ENCODE measurements around the gene DUSP11. TPM values are rescaled to one million over a fixed set of nuclear protein-coding genes. Genes with fewer than 3 reads are reported as not detected.
A peak's percentile ranks its signal among the peaks of the same experiment; 100 is the strongest.

The DUSP11 gene
- total and polyA plus RNA-seq, 2 of the 13 experiments (the other 11 are each of a cell fraction or from before 2014, with no cell fraction given), result 30.5 to 36.2 TPM

DNA sequence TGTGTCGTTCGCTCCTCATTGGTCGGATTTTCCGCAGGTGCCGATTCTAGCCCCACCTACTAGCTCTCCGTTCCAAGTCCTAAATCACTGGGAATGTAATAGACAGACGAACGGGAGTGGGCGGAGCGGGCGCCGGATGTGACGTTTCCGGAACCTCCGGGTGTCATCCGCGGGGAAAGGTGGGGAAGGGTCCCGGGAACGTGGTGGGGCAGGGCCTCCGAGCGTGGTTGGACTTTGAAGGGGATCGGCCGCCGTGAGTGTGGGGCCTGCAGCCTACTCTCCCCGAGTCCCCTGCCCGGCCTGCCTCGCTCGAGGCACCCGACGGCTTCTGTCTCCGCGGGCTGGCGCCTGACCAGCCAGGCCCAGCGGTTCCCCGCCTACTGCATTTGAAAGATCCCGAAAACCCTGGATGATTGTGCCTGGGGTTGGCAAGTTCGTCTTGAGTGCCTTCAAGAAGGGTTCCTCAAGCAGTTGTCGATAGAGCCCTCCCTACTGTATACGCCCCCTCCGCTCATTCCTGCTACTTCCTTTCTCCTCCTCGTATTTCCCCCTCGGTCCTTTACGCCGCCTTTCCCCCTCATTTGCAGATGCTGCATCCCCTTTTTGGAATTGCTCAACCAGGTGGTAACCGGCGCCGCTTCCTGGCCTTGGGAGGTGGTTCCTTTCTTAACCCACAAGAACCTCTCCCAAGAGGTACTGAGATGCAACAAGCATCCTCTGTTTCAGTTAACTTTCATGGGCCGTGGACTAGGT, 49.1 kb upstream of the DUSP11 start, which contains the start of gene STAMBP (continued):
- TF ChIP-seq, protein P1, sequence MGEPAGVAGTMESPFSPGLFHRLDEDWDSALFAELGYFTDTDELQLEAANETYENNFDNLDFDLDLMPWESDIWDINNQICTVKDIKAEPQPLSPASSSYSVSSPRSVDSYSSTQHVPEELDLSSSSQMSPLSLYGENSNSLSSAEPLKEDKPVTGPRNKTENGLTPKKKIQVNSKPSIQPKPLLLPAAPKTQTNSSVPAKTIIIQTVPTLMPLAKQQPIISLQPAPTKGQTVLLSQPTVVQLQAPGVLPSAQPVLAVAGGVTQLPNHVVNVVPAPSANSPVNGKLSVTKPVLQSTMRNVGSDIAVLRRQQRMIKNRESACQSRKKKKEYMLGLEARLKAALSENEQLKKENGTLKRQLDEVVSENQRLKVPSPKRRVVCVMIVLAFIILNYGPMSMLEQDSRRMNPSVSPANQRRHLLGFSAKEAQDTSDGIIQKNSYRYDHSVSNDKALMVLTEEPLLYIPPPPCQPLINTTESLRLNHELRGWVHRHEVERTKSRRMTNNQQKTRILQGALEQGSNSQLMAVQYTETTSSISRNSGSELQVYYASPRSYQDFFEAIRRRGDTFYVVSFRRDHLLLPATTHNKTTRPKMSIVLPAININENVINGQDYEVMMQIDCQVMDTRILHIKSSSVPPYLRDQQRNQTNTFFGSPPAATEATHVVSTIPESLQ (CRISPR knock-in tag; conservative IDR thresholded peaks at IDR 0.05), result no peak
- TF ChIP-seq SIX1 (CRISPR knock-in tag; IDR thresholded peaks at IDR 0.05; ENCODE audit: borderline replicate concordance) (peak; percentile 53; the same call in 1 of the 2 replicates), ZEB1 (IDR thresholded peaks at IDR 0.05; ENCODE audit: insufficient replicate concordance, low read depth) (peak; percentile 97), ATAD3A (CRISPR knock-in tag; IDR thresholded peaks at IDR 0.05) (no peak), U2AF2 (IDR thresholded peaks at IDR 0.05; ENCODE audit: low read depth, low read length) (no peak), MED1 (CRISPR knock-in tag; IDR thresholded peaks at IDR 0.05) (peak; percentile 47; the same call in 1 of the 2 replicates), ZNF20 (CRISPR knock-in tag; IDR thresholded peaks at IDR 0.05) (no peak), AHR (CRISPR knock-in tag; IDR thresholded peaks at IDR 0.05) (no peak), ISX (CRISPR knock-in tag; conservative IDR thresholded peaks at IDR 0.05) (no peak), ELF4 (CRISPR knock-in tag; IDR thresholded peaks at IDR 0.05; ENCODE audit: borderline replicate concordance) (peak; percentile 94), MTF1 (CRISPR knock-in tag; IDR thresholded peaks at IDR 0.05) (no peak), SOX13 (IDR thresholded peaks at IDR 0.05) (no peak), SOX13 (CRISPR knock-in tag; conservative IDR thresholded peaks at IDR 0.05 in 1 of 2, IDR thresholded peaks at IDR 0.05 in 1 of 2) (peak in 1 of 2 experiments; percentile 23; a peak in 1 of 4 replicates), ZNF619 (CRISPR knock-in tag; IDR thresholded peaks at IDR 0.05) (peak; percentile 73; the same call in 1 of the 2 replicates), ZNF616 (CRISPR knock-in tag; IDR thresholded peaks at IDR 0.05; ENCODE audit: low read depth) (0 out of 2 replicates have a peak, but pooled peaks have one; percentile 70), ZFAT (CRISPR knock-in tag; conservative IDR thresholded peaks at IDR 0.05) (no peak), ZNF441 (CRISPR knock-in tag; IDR thresholded peaks at IDR 0.05; ENCODE audit: borderline replicate concordance) (no peak), ZFP36L1 (CRISPR knock-in tag; IDR thresholded peaks at IDR 0.05) (no peak)
- TF ChIP-seq, protein P2, sequence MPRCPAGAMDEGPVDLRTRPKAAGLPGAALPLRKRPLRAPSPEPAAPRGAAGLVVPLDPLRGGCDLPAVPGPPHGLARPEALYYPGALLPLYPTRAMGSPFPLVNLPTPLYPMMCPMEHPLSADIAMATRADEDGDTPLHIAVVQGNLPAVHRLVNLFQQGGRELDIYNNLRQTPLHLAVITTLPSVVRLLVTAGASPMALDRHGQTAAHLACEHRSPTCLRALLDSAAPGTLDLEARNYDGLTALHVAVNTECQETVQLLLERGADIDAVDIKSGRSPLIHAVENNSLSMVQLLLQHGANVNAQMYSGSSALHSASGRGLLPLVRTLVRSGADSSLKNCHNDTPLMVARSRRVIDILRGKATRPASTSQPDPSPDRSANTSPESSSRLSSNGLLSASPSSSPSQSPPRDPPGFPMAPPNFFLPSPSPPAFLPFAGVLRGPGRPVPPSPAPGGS (CRISPR knock-in tag; IDR thresholded peaks at IDR 0.05), result peak; percentile 79; the same call in 1 of the 2 replicates
- TF ChIP-seq, protein P3, sequence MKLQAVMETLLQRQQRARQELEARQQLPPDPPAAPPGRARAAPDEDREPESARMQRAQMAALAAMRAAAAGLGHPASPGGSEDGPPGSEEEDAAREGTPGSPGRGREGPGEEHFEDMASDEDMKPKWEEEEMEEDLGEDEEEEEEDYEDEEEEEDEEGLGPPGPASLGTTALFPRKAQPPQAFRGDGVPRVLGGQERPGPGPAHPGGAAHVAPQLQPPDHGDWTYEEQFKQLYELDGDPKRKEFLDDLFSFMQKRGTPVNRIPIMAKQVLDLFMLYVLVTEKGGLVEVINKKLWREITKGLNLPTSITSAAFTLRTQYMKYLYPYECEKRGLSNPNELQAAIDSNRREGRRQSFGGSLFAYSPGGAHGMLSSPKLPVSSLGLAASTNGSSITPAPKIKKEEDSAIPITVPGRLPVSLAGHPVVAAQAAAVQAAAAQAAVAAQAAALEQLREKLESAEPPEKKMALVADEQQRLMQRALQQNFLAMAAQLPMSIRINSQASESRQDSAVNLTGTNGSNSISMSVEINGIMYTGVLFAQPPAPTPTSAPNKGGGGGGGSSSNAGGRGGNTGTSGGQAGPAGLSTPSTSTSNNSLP (IDR thresholded peaks at IDR 0.05; ENCODE audit: low read depth, low read length), result no peak
- TF ChIP-seq, protein P4, sequence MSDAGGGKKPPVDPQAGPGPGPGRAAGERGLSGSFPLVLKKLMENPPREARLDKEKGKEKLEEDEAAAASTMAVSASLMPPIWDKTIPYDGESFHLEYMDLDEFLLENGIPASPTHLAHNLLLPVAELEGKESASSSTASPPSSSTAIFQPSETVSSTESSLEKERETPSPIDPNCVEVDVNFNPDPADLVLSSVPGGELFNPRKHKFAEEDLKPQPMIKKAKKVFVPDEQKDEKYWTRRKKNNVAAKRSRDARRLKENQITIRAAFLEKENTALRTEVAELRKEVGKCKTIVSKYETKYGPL (CRISPR knock-in tag; IDR thresholded peaks at IDR 0.05), result no peak
- TF ChIP-seq, protein P5, sequence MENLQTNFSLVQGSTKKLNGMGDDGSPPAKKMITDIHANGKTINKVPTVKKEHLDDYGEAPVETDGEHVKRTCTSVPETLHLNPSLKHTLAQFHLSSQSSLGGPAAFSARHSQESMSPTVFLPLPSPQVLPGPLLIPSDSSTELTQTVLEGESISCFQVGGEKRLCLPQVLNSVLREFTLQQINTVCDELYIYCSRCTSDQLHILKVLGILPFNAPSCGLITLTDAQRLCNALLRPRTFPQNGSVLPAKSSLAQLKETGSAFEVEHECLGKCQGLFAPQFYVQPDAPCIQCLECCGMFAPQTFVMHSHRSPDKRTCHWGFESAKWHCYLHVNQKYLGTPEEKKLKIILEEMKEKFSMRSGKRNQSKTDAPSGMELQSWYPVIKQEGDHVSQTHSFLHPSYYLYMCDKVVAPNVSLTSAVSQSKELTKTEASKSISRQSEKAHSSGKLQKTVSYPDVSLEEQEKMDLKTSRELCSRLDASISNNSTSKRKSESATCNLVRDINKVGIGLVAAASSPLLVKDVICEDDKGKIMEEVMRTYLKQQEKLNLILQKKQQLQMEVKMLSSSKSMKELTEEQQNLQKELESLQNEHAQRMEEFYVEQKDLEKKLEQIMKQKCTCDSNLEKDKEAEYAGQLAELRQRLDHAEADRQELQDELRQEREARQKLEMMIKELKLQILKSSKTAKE (CRISPR knock-in tag; IDR thresholded peaks at IDR 0.05; ENCODE audit: borderline replicate concordance), result no peak
